ENCODE data around the gene TUBG2.
"Not testable (repeated sequence)": the region's sequence is repeated elsewhere in the genome, so short reads cannot be mapped to it uniquely, and the experiment has no call there.

Gene TUBG2

DNA sequence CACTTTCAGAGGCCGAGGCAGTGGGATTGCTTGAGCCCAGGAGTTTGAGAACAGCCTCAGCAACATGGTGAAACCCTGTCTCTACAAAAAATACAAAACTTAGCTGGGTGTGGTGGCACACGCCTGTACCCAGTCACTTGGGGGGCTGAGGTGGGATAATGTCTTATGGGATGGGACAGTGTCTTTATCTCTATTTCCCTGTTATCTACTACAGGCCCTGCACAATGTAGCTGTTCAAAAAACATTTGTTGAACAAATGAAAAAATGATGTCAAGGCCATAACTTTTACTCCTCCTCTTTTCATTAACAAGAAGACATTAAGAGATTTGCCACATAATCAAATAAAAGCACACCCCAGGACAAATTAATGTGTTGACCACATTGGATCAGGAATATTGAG lies 35.8 kb upstream of the TUBG2 start:
- no peak for DNase-seq (ENCODE audit: extremely low read depth, low read depth)
- no peak overlapping the region for H3K4me3 ChIP-seq (replicated peaks; ENCODE audit: low read depth, low read length)
- TF ChIP-seq, protein P1, sequence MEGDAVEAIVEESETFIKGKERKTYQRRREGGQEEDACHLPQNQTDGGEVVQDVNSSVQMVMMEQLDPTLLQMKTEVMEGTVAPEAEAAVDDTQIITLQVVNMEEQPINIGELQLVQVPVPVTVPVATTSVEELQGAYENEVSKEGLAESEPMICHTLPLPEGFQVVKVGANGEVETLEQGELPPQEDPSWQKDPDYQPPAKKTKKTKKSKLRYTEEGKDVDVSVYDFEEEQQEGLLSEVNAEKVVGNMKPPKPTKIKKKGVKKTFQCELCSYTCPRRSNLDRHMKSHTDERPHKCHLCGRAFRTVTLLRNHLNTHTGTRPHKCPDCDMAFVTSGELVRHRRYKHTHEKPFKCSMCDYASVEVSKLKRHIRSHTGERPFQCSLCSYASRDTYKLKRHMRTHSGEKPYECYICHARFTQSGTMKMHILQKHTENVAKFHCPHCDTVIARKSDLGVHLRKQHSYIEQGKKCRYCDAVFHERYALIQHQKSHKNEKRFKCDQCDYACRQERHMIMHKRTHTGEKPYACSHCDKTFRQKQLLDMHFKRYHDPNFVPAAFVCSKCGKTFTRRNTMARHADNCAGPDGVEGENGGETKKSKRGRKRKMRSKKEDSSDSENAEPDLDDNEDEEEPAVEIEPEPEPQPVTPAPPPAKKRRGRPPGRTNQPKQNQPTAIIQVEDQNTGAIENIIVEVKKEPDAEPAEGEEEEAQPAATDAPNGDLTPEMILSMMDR (IDR thresholded peaks at IDR 0.05; ENCODE audit: low read depth, low read length, missing control alignments), result no peak

DNA sequence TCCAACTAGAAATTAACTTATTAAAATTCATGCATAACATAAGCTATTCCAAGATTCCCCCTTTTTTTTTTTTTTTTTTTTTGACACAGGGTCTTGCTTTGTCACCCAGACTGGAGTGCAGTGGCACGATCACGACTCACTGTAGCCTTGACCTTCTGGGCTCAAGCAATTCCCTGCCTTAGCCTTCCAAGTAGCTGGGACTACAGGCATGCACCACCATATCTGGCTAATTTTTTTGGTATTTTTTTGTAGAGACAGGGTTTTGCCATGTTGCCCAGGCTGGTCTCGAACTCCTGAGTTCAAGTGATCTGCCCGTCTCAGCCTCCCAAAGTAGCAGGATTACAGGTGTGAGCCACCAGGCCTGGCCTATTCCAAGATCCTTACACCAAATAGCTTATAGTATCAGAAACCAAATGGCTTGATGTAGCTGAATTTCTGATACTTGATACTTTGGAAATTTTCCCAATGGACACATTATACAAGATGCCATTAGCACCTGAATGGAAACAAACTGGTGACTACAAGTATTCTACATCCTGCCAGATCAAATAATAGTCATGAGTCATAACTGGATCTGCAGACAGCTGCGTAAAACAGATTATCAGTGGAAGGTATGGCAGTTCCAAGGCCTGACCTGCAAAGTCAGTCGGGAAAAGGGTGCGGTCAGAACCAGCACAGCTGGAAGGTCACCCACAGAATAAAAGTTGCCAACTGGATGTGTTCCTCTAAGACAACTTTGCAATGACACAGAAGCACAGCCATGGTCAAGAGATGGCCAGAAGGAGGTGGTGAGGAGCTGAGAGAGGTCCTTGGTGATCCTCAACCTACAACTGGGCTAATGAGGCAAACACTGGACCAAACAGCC lies 35.1 kb upstream of the TUBG2 start:
- H3K4me3 ChIP-seq (replicated peaks; ENCODE audit: low read depth, low read length), result no peak overlapping the region
- TF ChIP-seq, protein P1 (IDR thresholded peaks at IDR 0.05; ENCODE audit: low read depth, low read length, missing control alignments), result peak; percentile 13
- DNase-seq (ENCODE audit: extremely low read depth, low read depth), result no peak

DNA sequence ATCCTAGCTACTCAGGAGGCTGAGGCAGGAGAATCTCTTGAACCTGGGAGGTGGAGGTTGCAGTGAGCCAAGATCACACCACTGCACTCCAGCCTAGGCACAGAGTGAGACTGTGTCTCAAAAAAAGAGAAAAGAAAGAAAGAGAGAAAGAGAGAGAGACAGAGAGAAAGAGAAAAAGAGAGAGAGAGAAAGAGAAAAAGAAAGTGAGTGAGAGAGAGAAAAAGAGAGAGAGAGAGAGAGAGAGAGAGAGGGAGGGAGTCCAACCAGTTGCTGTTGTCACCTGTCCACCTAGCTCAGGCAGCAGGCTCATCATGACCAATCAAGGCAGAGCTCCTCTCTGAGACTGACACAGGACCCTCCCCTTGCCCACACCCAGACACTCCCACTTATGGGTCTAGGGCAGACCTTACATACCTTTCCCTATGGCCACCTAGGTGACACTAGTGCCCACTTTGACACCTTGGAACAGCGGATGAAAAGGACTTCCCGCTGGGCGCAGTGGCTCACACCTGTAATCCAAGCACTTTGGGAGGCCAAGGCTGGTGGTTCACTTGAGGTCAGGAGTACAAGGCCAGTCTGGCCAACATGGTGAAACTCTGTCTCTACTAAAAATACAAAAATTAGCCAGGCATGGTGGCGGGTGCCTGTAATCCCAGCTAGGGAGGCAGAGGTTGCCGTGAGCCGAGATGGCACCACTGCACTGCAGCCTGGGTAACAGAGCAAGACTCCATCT lies 31.9 kb upstream of the TUBG2 start:
- H3K4me3 ChIP-seq (replicated peaks; ENCODE audit: low read depth, low read length); DNase-seq (ENCODE audit: extremely low read depth, low read depth): not testable (repeated sequence)

DNA sequence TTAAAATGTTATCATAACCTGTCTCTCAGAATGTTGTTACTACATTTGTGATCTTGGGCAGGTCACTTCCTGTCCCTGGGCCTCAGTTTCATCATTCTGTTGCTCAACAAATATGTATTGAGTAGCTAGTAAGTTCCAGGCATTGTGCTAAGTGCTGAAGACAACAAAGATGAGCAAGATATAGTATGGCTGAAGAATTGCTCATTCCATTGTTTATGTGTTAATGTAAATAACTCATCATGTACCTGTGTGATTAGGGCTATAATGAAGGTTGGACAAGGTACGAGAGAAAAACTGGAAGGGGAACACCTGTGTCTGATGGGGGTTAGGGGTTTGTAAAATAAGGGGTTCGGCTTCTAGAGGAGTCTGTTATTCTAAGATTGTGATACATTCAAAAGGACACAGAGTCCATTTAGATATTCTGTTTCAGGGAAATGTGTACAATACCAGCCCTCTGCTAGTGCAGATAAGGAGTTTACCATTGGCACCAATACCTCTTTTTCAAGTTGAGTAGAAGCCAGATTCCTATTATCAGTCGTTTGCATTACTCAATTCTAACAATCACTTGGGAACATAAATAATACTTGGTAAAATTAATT lies 29.6 kb upstream of the TUBG2 start:
- TF ChIP-seq, protein P1 (IDR thresholded peaks at IDR 0.05; ENCODE audit: low read depth, low read length, missing control alignments), result no peak
- H3K4me3 ChIP-seq (replicated peaks; ENCODE audit: low read depth, low read length), result no peak overlapping the region
- no peak for DNase-seq (ENCODE audit: extremely low read depth, low read depth)

DNA sequence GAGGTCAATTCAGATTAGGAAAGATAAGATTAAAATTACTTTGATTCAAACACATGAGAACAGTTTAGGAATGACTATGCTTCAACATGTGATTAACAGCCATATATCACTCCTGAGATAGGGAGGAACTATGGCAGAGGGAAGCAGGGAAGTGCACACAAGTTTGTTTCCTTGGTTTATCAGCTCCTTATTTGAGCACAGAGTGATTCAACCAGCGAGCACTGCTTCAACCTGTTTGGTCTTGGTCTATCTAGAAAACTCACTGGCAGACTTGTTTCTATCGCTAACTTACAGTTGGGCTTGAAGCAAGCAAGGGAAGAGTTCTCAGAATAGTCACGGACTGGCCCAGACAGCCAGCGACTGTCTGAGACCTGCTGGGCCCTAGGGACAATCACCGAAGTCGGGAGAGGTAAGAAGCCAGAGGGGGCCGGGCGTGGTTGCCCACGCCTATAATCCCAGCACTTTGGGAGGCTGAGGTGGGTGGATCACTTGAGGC lies 26.1 kb upstream of the TUBG2 start:
- no peak for DNase-seq (ENCODE audit: extremely low read depth, low read depth)
- TF ChIP-seq, protein P1 (IDR thresholded peaks at IDR 0.05; ENCODE audit: low read depth, low read length, missing control alignments), result no peak
- H3K4me3 ChIP-seq (replicated peaks; ENCODE audit: low read depth, low read length), result no peak overlapping the region

DNA sequence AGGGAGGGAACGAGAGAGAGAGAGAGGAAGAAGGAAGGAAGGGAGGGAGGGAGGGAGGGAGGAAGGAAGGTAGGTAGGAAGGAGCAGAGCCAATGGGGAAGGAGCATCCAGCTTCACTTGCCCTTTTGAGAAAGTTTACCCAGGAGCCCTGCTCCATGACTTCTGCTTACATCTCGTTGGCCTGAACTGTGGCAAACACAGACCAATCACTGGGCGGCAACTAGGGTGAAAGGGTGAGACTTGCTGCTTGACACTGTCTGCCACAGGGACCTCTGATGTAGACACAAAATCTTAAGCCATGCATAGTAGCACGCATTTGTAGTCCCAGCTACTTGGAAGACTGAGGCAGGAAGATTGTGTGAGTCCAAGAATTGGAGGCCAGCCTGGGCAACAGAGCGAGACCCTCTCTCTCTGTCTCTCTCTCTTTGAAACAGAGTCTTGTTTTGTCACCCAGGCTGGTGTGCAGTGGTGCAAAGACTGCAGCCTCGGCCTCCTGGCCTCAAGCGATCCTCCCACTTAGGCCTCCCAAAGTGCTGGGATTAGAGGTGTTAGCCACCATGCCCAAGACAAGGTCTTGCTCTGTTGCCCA lies 19.5 kb upstream of the TUBG2 start:
- TF ChIP-seq, protein P1 (IDR thresholded peaks at IDR 0.05; ENCODE audit: low read depth, low read length, missing control alignments), result no peak
- H3K4me3 ChIP-seq (replicated peaks; ENCODE audit: low read depth, low read length), result no peak overlapping the region
- DNase-seq (ENCODE audit: extremely low read depth, low read depth), result no peak

All from HFF-Myc (cell line).